ENCODE measurements around the gene PCSK4.

- TF ChIP-seq, protein P1, sequence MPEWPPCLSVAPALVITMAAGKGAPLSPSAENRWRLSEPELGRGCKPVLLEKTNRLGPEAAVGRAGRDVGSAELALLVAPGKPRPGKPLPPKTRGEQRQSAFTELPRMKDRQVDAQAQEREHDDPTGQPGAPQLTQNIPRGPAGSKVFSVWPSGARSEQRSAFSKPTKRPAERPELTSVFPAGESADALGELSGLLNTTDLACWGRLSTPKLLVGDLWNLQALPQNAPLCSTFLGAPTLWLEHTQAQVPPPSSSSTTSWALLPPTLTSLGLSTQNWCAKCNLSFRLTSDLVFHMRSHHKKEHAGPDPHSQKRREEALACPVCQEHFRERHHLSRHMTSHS (tag by site-specific recombination; IDR thresholded peaks at IDR 0.05): no peak
- no peak for TF ChIP-seq ZNF530 (tag by site-specific recombination; IDR thresholded peaks at IDR 0.05; ENCODE audit: low read depth)
These were observed 13.2 kb upstream of the PCSK4 start for GRCh38 chr19:1503089-1503924.

All from HEK293 (cell line).